Keratinocyte (primary cell): Measurements from ENCODE around the gene KAT2B.

Experiments used
- EZH2 ChIP-seq: IDR thresholded peaks from one replicate; pipeline ENCODE4 v1.6.1; 2012; ENCODE audit warnings: inconsistent platforms, mild to moderate bottlenecking, low read length, moderate library complexity
- TF ChIP-seq, protein P1 (sequence below), 3 experiments: IDR thresholded peaks in 1 of 3; conservative IDR thresholded peaks in 1 of 3; optimal IDR thresholded peaks in 1 of 3; 2 replicates in 2 of 3; 3 replicates in 1 of 3; pipeline versions ENCODE3 to v1.5.1; 2011; ENCODE audit warnings: low read length in 3 of 3, mild to moderate bottlenecking in 3 of 3, moderate library complexity in 2 of 3, control low read depth in 1 of 3, inconsistent platforms in 1 of 3; ENCODE audit not compliant: insufficient read depth in 2 of 3; ENCODE audit errors: extremely low read depth in 1 of 3

DNA sequence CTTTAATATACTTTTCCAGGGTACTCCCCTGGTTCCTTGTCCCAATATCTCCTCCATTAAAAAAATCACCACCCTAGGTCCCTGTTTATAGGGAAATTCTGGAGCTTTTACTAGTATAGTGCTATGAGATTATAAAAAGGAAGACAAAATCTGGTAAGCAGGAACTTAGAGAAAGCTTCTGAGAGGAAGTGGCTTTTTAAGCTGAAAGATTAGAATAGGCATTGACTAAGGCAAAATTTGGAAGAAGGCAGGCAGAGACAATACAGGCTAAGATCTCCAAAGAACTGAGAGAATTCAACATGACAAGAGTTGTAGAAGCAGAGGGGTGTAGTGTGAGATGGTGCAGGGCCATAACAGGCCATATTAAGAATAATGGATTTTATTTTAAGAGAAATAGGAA, 120.0 kb downstream of the KAT2B start:
- TF ChIP-seq, protein P1, sequence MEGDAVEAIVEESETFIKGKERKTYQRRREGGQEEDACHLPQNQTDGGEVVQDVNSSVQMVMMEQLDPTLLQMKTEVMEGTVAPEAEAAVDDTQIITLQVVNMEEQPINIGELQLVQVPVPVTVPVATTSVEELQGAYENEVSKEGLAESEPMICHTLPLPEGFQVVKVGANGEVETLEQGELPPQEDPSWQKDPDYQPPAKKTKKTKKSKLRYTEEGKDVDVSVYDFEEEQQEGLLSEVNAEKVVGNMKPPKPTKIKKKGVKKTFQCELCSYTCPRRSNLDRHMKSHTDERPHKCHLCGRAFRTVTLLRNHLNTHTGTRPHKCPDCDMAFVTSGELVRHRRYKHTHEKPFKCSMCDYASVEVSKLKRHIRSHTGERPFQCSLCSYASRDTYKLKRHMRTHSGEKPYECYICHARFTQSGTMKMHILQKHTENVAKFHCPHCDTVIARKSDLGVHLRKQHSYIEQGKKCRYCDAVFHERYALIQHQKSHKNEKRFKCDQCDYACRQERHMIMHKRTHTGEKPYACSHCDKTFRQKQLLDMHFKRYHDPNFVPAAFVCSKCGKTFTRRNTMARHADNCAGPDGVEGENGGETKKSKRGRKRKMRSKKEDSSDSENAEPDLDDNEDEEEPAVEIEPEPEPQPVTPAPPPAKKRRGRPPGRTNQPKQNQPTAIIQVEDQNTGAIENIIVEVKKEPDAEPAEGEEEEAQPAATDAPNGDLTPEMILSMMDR (optimal IDR thresholded peaks at IDR 0.05 in 1 of 3, IDR thresholded peaks at IDR 0.05 in 1 of 3, conservative IDR thresholded peaks at IDR 0.05 in 1 of 3; ENCODE audit: extremely low read depth in 1 of 3, insufficient read depth in 2 of 3, low read length in 3 of 3): no peak
- TF ChIP-seq EZH2: no peak
